GM19023 (cell line): Measurements from ENCODE around the gene SBK3.
"Not testable (repeated sequence)": the region's sequence is repeated elsewhere in the genome, so short reads cannot be mapped to it uniquely, and the experiment has no call there.

Experiments
- ATAC-seq: cut with Tn5 transposase; IDR thresholded peaks from one replicate; pipeline ENCODE4 v1.9.1; 2021; ENCODE audit warnings: mild to moderate bottlenecking, moderate library complexity; ENCODE audit not compliant: unreplicated experiment

SBK3 gene

GRCh38 chr19:55545443-55545842 lies at the start of gene SBK3:
TSS of gene SBK3 (minus strand) at chr19:55545543. CDS start at chr19:55545543, 0 bp downstream.
- ATAC-seq = no peak

GRCh38 chr19:55593096-55593772 lies 47.9 kb upstream of the SBK3 start:
- no peak for ATAC-seq

GRCh38 chr19:55592391-55593090 lies 47.2 kb upstream of the SBK3 start:
- no peak for ATAC-seq

GRCh38 chr19:55591555-55591954 lies 46.2 kb upstream of the SBK3 start:
- ATAC-seq = no peak

- no peak for ATAC-seq
These were observed 45.3 kb upstream of the SBK3 start for GRCh38 chr19:55590617-55591016.

GRCh38 chr19:55590109-55590508 lies 44.8 kb upstream of the SBK3 start:
- no peak for ATAC-seq

- no peak for ATAC-seq
These were observed 43.4 kb upstream of the SBK3 start for GRCh38 chr19:55588738-55589137.

GRCh38 chr19:55586976-55587668 lies 41.8 kb upstream of the SBK3 start:
- ATAC-seq = peak; percentile 85

- ATAC-seq = no peak
These were observed 40.5 kb upstream of the SBK3 start for GRCh38 chr19:55585658-55586339.

- no peak for ATAC-seq
These were observed 39.5 kb upstream of the SBK3 start for GRCh38 chr19:55584871-55585270.

- ATAC-seq = not testable (repeated sequence)
These were observed 38.6 kb upstream of the SBK3 start for GRCh38 chr19:55583897-55584296.

- not testable (repeated sequence) for ATAC-seq
These were observed 36.9 kb upstream of the SBK3 start for GRCh38 chr19:55582284-55582683.

- ATAC-seq = no peak
These were observed 36.5 kb upstream of the SBK3 start for GRCh38 chr19:55581823-55582223.

- ATAC-seq = no peak
These were observed 35.9 kb upstream of the SBK3 start for GRCh38 chr19:55581145-55581822.

GRCh38 chr19:55580628-55581144 lies 35.3 kb upstream of the SBK3 start, which contains the start of gene ZNF579:
TSS of gene ZNF579 (minus strand) at chr19:55580848. CDS start at chr19:55579639, 1,209 bp downstream.
- no peak for ATAC-seq

- no peak for ATAC-seq
These were observed 34.7 kb upstream of the SBK3 start for GRCh38 chr19:55579766-55580621.

- ATAC-seq = no peak
These were observed 33.7 kb upstream of the SBK3 start for GRCh38 chr19:55578761-55579747.

GRCh38 chr19:55578031-55578760 lies 32.9 kb upstream of the SBK3 start:
- no peak for ATAC-seq
